DMS79 treated with DMSO at 0.1 percent for 48 hours (cell line): ENCODE measurements around the gene CMYA5.
"Not testable (repeated sequence)": the region's sequence is repeated elsewhere in the genome, so short reads cannot be mapped to it uniquely, and the experiment has no call there.

Experiments
- DNase-seq: peaks from one replicate; lab custom pipeline; 2025; lab: John Stamatoyannopoulos, UW

The CMYA5 gene

GRCh38 chr5:79746642-79747569 lies 57.3 kb downstream of the CMYA5 start:
- DNase-seq = no peak

GRCh38 chr5:79750611-79751510 lies 61.2 kb downstream of the CMYA5 start:
- no peak for DNase-seq

- DNase-seq = no peak
These were observed 63.5 kb downstream of the CMYA5 start for GRCh38 chr5:79753092-79753491.

GRCh38 chr5:79753877-79754645 lies 64.4 kb downstream of the CMYA5 start:
- DNase-seq = no peak

- DNase-seq = no peak
These were observed 65.4 kb downstream of the CMYA5 start for GRCh38 chr5:79754865-79755555.

- DNase-seq = no peak
These were observed 66.4 kb downstream of the CMYA5 start for GRCh38 chr5:79756076-79756475.

GRCh38 chr5:79759436-79759835 lies 69.8 kb downstream of the CMYA5 start:
- DNase-seq = no peak

- no peak for DNase-seq
These were observed 70.2 kb downstream of the CMYA5 start for GRCh38 chr5:79759848-79760247.

GRCh38 chr5:79762929-79763328 lies 73.3 kb downstream of the CMYA5 start:
- DNase-seq = no peak

- DNase-seq = not testable (repeated sequence)
These were observed 74.5 kb downstream of the CMYA5 start for GRCh38 chr5:79764147-79764546.

GRCh38 chr5:79771387-79771786 lies 81.8 kb downstream of the CMYA5 start:
- DNase-seq = no peak

- no peak for DNase-seq
These were observed 83.0 kb downstream of the CMYA5 start for GRCh38 chr5:79772651-79773050.

- DNase-seq = no peak
These were observed 84.0 kb downstream of the CMYA5 start for GRCh38 chr5:79773612-79774011.

GRCh38 chr5:79774171-79774854 lies 84.7 kb downstream of the CMYA5 start:
- no peak for DNase-seq

- DNase-seq = no peak
These were observed 85.2 kb downstream of the CMYA5 start for GRCh38 chr5:79774855-79775237.

GRCh38 chr5:79784741-79785140 lies 95.1 kb downstream of the CMYA5 start:
- DNase-seq = not testable (repeated sequence)

- DNase-seq = no peak
These were observed 96.3 kb downstream of the CMYA5 start for GRCh38 chr5:79785983-79786382.

- DNase-seq = no peak
These were observed 97.8 kb downstream of the CMYA5 start for GRCh38 chr5:79787448-79787847.

GRCh38 chr5:79791843-79792242 lies 102.2 kb downstream of the CMYA5 start:
- DNase-seq = no peak

GRCh38 chr5:79792463-79792862 lies 102.8 kb downstream of the CMYA5 start:
- no peak for DNase-seq

GRCh38 chr5:79793304-79793703 lies 103.7 kb downstream of the CMYA5 start:
- DNase-seq = peak; percentile 34
